GM12878 (cell line): Measurements from ENCODE around the gene ACTL6B. TPM values are rescaled to one million over a fixed set of nuclear protein-coding genes. Genes with fewer than 3 reads are reported as not detected.

ENCODE experiments used
- ATAC-seq: fragments of 200-7000 bp; cut with Tn5 transposase; 3 replicates; pipeline ENCODE4 v1.9.1; 2020; ENCODE audit warnings: mild to moderate bottlenecking, moderate library complexity
- BruUV-seq: library from RNA; stranded (reverse); fragments of 400-500 nt; replicated peaks from 2 replicates; lab custom pipeline; 2021; lab: Mats Ljungman, UMichigan
- CTCF ChIA-PET: fragments of 300-600 bp; sonication (Branson Sonifier 250); formaldehyde crosslinking; extraction: SDS; loops from one replicate; lab custom pipeline; 2021; ENCODE audit warnings: inconsistent platforms; lab: Yijun Ruan, JAX
- POLR2A ChIA-PET: fragments of 350-600 bp; formaldehyde crosslinking; extraction: SDS; loops from one replicate; lab custom pipeline; 2021; ENCODE audit warnings: inconsistent platforms; lab: Charles Lee
- RAD21 ChIA-PET: fragments of 300-600 bp; sonication (Branson Sonifier 250); formaldehyde crosslinking; loops from one replicate; lab custom pipeline; 2023; ENCODE audit warnings: antibody characterized with exemption; ENCODE audit not compliant: unreplicated experiment; lab: Charles Lee
- SMC1A ChIA-PET: fragments of 300-600 bp; sonication (Branson Sonifier 250); formaldehyde crosslinking; loops from one replicate; lab custom pipeline; 2023; ENCODE audit not compliant: unreplicated experiment, uncharacterized antibody; lab: Charles Lee
- DNase-seq: peaks from one replicate; pipeline ENCODE4 v3.0.0-alpha.2; 2011; ENCODE audit warnings: low read depth, low spot score
- FAIRE-seq: peaks from 3 replicates; lab custom pipeline; 2011; peaks lifted over from hg19 to GRCh38; lab: Jason Lieb, UNC
- H2AFZ ChIP-seq: 2 replicates; pipeline ENCODE4 v1.6.0; 2011; ENCODE audit warnings: low read depth, low read length, control low read depth; ENCODE audit not compliant: control insufficient read depth
- H3K27ac ChIP-seq: 2 replicates; pipeline ENCODE4 v1.5.1; 2011; ENCODE audit warnings: control low read depth; ENCODE audit not compliant: control insufficient read depth, insufficient read depth
- H3K27me3 ChIP-seq, 2 experiments: replicated peaks in 1 of 2; 2 replicates each; pipeline versions ENCODE4 v1.6.0 to v1.6.1; 2011; ENCODE audit warnings: low read length in 1 of 2; ENCODE audit not compliant: control insufficient read depth in 2 of 2, insufficient read depth in 2 of 2
- H3K36me3 ChIP-seq, 2 experiments: 2 replicates each; pipeline ENCODE4 v1.5.1; 2011; ENCODE audit warnings: low read length in 1 of 2; ENCODE audit not compliant: control insufficient read depth in 2 of 2, insufficient read depth in 2 of 2
- H3K4me1 ChIP-seq: 2 replicates; pipeline ENCODE4 v1.6.1; 2011; ENCODE audit warnings: mild to moderate bottlenecking, low read length, moderate library complexity, mixed read lengths; ENCODE audit not compliant: control insufficient read depth, insufficient read depth
- H3K4me2 ChIP-seq: 2 replicates; pipeline ENCODE4 v1.6.0; 2011; ENCODE audit warnings: control low read depth; ENCODE audit not compliant: control insufficient read depth, insufficient read depth
- H3K4me3 ChIP-seq: fragments of 200-600 bp; sonication (generic); 2 replicates; pipeline ENCODE4 v1.5.1; 2016
- H3K79me2 ChIP-seq: 2 replicates; pipeline ENCODE4 v1.6.0; 2011; ENCODE audit warnings: low read length; ENCODE audit not compliant: control insufficient read depth, insufficient read depth
- H3K9ac ChIP-seq: 2 replicates; pipeline ENCODE4 v1.8.0; 2011; ENCODE audit warnings: low read length, control low read depth, mixed read lengths; ENCODE audit not compliant: control insufficient read depth, insufficient read depth
- H3K9me3 ChIP-seq: replicated peaks from 3 replicates; pipeline ENCODE4 v1.5.1; 2011; ENCODE audit warnings: mild to moderate bottlenecking, low read length; ENCODE audit not compliant: control insufficient read depth, insufficient read depth
- H4K20me1 ChIP-seq: 2 replicates; pipeline ENCODE4 v1.6.0; 2011; ENCODE audit not compliant: control insufficient read depth, insufficient read depth
- CEBPB ChIP-seq, 2 experiments: fragments of 150-350 bp in 1 of 2; IDR thresholded peaks; 2 replicates each; pipeline ENCODE4 v1.6.1; 2012 to 2014; ENCODE audit warnings: low read depth in 2 of 2, low read length in 2 of 2, borderline replicate concordance in 1 of 2, inconsistent platforms in 1 of 2
- EP300 ChIP-seq, 2 experiments: fragments of 150-350 bp in 1 of 2; IDR thresholded peaks; 2 replicates each; pipeline ENCODE4 v1.6.1; 2011 to 2012; ENCODE audit warnings: low read depth in 2 of 2, low read length in 2 of 2, borderline replicate concordance in 1 of 2, improper control_type of control experiment in 1 of 2, inconsistent platforms in 1 of 2; ENCODE audit not compliant: control insufficient read depth in 1 of 2
- JUNB ChIP-seq: IDR thresholded peaks from 2 replicates; pipeline ENCODE4 v1.6.1; 2016; ENCODE audit warnings: antibody characterized with exemption, mild to moderate bottlenecking
- KAT2A ChIP-seq: conservative IDR thresholded peaks from 2 replicates; pipeline ENCODE4 v1.6.1; 2011; ENCODE audit warnings: low read depth, low read length; ENCODE audit not compliant: control insufficient read depth
- KDM1A ChIP-seq: fragments of 200-600 bp; sonication (generic); IDR thresholded peaks from 2 replicates; pipeline ENCODE4 v1.6.1; 2016; ENCODE audit warnings: borderline replicate concordance
- KLF5 ChIP-seq: fragments of 450-650 bp; IDR thresholded peaks from 2 replicates; pipeline ENCODE4 v1.6.1; 2014; ENCODE audit warnings: mild to moderate bottlenecking; ENCODE audit not compliant: partially characterized antibody
- NFIC ChIP-seq: IDR thresholded peaks from 2 replicates; pipeline ENCODE4 v1.6.1; 2012; ENCODE audit warnings: low read depth, mild to moderate bottlenecking, inconsistent platforms, low read length, moderate library complexity
- NRF1 ChIP-seq: conservative IDR thresholded peaks from 2 replicates; pipeline ENCODE4 v1.6.1; 2011; ENCODE audit warnings: mild to moderate bottlenecking, low read depth, low read length, improper control_type of control experiment
- PAX8 ChIP-seq: fragments of 450-650 bp; IDR thresholded peaks from 2 replicates; pipeline ENCODE4 v1.6.1; 2017; ENCODE audit warnings: mild to moderate bottlenecking, moderate library complexity
- POLR2AphosphoS5 ChIP-seq: IDR thresholded peaks from 2 replicates; pipeline ENCODE4 v1.6.1; 2011; ENCODE audit warnings: mild to moderate bottlenecking, low read length, inconsistent platforms
- RCOR1 ChIP-seq: conservative IDR thresholded peaks from 2 replicates; pipeline ENCODE4 v1.6.1; 2012; ENCODE audit warnings: low read depth, low read length, improper control_type of control experiment
- SIN3A ChIP-seq: IDR thresholded peaks from 2 replicates; pipeline ENCODE4 v1.6.1; 2012; ENCODE audit warnings: low read depth, low read length, improper control_type of control experiment
- SUZ12 ChIP-seq: fragments of 200-600 bp; sonication (generic); IDR thresholded peaks from one replicate; pipeline ENCODE4 v1.6.1; 2018; ENCODE audit warnings: antibody characterized with exemption, mild to moderate bottlenecking; ENCODE audit not compliant: unreplicated experiment
- WGBS: methylation state at CpG from one replicate; pipeline ENCODE4 v1.1.6; 2016; ENCODE audit warnings: low lambda C conversion rate; ENCODE audit not compliant: insufficient replicate concordance, insufficient coverage; ENCODE audit errors: missing lambda C conversion rate; 5-methylcytosine and 5-hydroxymethylcytosine counted together
- in situ Hi-C: fragments of 300-500 bp; cut with MboI; formaldehyde crosslinking; loops from 9 replicates; pipeline ENCODE4 v1.14.3; 2018; ENCODE audit warnings: mixed read lengths
- intact Hi-C: fragments of 100-400 bp; cut with micrococcal nuclease; formaldehyde crosslinking; loops from one replicate; pipeline ENCODE4 v1.14.2; 2022; ENCODE audit not compliant: unreplicated experiment
- polyA plus RNA-seq, 11 experiments: library from polyadenylated mRNA; depleted of rRNA in 4 of 11; unstranded in 6 of 11; stranded (reverse) in 5 of 11; fragments of >200 nt; fragmentation: Nextera tagmentation in 4 of 11; fragmentation: Illumina TruSeq in 1 of 11; extraction: Ambion mirVana in 4 of 11; extraction: Trizol in 1 of 11; gene quantifications; 1 replicate in 1 of 11; 2 replicates in 10 of 11; pipeline versions ENCODE4 v1.2.1 to v1.2.3, GENCODE V29; 2011 to 2016; ENCODE audit warnings: inconsistent platforms in 2 of 11, missing spikeins in 2 of 11, low read depth in 1 of 11
- total RNA-seq, 4 experiments: library from RNA; depleted of rRNA in 3 of 4; stranded (reverse); fragments of >200 nt in 3 of 4; fragmentation: Illumina TruSeq in 1 of 4; extraction: Trizol in 1 of 4; gene quantifications; 2 replicates each; pipeline versions ENCODE4 v1.2.1 to v1.2.3, GENCODE V29; 2013 to 2021
- TF ChIP-seq, protein P1 (sequence below): fragments of 450-650 bp; IDR thresholded peaks from 2 replicates; pipeline ENCODE4 v1.6.1; 2018; ENCODE audit warnings: borderline replicate concordance, mild to moderate bottlenecking; ENCODE audit not compliant: partially characterized antibody
- TF ChIP-seq, protein P2 (sequence below): fragments of 450-650 bp; IDR thresholded peaks from 2 replicates; pipeline ENCODE4 v1.6.1; 2016; ENCODE audit warnings: mild to moderate bottlenecking

ACTL6B gene
- total and polyA plus RNA-seq, 10 of the 15 experiments (the other 5 are each of a cell fraction or from before 2014, with no cell fraction given) = not detected

GRCh38 chr7:100679927-100680575 is 23.8 kb upstream of the ACTL6B start:
- no peak overlapping the region for H3K4me2 ChIP-seq
- no peak for ATAC-seq
- in situ Hi-C loops = loop anchor here (25.0 kb wide), 1 partner anchor 218 kb away; the partner anchor contains the start of gene SPACDR
- no peaks in the 10 kb centered on the region for H3K27me3 ChIP-seq
- DNase-seq = no peak
- 80% methylated on average over 13 of the region's 13 CpGs for WGBS
- H3K4me1 ChIP-seq = no peaks in the 10 kb centered on the region
- ChIA-PET POLR2A (interaction anchor here (0.5 to 0.6 kb wide), 3 partner anchors 15 to 518 kb away, joined by 3 to 5 read pairs (median 3); no protein-coding TSS in a partner anchor), CTCF (interaction anchor here (1.2 to 6.3 kb wide), 2 partner anchors 11 to 26 kb away, joined by 3 to 57 read pairs; partner anchors contain the start of gene POP7), SMC1A (interaction anchor here (1.0 kb wide), 1 partner anchor 13 kb away, joined by 3 read pairs; no protein-coding TSS in a partner anchor)
- no peak overlapping the region for H3K27ac ChIP-seq
- H3K4me3 ChIP-seq = no peak overlapping the region
- FAIRE-seq = no peak
- H3K36me3 ChIP-seq = peaks cover 4 to 51% of the 10 kb centered on the region in 2 experiments; a peak in 3 of 4 replicates
- TSS peak; percentile 56 for BruUV-seq
- no peak overlapping the region for H2AFZ ChIP-seq
- no peaks in the 10 kb centered on the region for H4K20me1 ChIP-seq
- H3K9ac ChIP-seq = no peak overlapping the region
- H3K79me2 ChIP-seq = peaks cover 10% of the 10 kb centered on the region
- intact Hi-C loops = no loop called here
- TF ChIP-seq, protein P1, sequence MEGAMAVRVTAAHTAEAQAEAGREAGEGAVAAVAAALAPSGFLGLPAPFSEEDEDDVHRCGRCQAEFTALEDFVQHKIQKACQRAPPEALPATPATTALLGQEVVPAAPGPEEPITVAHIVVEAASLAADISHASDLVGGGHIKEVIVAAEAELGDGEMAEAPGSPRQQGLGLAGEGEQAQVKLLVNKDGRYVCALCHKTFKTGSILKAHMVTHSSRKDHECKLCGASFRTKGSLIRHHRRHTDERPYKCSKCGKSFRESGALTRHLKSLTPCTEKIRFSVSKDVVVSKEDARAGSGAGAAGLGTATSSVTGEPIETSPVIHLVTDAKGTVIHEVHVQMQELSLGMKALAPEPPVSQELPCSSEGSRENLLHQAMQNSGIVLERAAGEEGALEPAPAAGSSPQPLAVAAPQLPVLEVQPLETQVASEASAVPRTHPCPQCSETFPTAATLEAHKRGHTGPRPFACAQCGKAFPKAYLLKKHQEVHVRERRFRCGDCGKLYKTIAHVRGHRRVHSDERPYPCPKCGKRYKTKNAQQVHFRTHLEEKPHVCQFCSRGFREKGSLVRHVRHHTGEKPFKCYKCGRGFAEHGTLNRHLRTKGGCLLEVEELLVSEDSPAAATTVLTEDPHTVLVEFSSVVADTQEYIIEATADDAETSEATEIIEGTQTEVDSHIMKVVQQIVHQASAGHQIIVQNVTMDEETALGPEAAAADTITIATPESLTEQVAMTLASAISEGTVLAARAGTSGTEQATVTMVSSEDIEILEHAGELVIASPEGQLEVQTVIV = no peak
- no peak for TF ChIP-seq JUNB
- no peak for TF ChIP-seq CEBPB (IDR thresholded peaks at IDR 0.05; ENCODE audit: borderline replicate concordance in 1 of 2, low read depth in 2 of 2, low read length in 2 of 2)
- TF ChIP-seq KDM1A = no peak
- TF ChIP-seq, protein P2, sequence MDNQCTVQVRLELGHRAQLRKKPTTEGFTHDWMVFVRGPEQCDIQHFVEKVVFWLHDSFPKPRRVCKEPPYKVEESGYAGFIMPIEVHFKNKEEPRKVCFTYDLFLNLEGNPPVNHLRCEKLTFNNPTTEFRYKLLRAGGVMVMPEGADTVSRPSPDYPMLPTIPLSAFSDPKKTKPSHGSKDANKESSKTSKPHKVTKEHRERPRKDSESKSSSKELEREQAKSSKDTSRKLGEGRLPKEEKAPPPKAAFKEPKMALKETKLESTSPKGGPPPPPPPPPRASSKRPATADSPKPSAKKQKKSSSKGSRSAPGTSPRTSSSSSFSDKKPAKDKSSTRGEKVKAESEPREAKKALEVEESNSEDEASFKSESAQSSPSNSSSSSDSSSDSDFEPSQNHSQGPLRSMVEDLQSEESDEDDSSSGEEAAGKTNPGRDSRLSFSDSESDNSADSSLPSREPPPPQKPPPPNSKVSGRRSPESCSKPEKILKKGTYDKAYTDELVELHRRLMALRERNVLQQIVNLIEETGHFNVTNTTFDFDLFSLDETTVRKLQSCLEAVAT = no peak
- no peak for TF ChIP-seq NRF1
- TF ChIP-seq RCOR1 = no peak
- no peak for TF ChIP-seq SUZ12
- no peak for TF ChIP-seq KLF5
- TF ChIP-seq PAX8 = no peak
- TF ChIP-seq EP300 (IDR thresholded peaks at IDR 0.05; ENCODE audit: borderline replicate concordance in 1 of 2, control insufficient read depth in 1 of 2, low read depth in 2 of 2, low read length in 2 of 2) = no peak
- no peak for TF ChIP-seq SIN3A
- no peak for TF ChIP-seq NFIC
- TF ChIP-seq POLR2AphosphoS5 = no peak
- no peak for TF ChIP-seq KAT2A
- TF ChIP-seq, all 136 proteins: peak for 0
- no peaks in the 10 kb centered on the region for H3K9me3 ChIP-seq
- RAD21 ChIA-PET = interaction anchor here (0.7 kb wide), 2 partner anchors 26 to 575 kb away, joined by 3 read pairs; partner anchors contain the start of gene POP7
